Activated naive CD4-positive, alpha-beta T cell treated with anti-CD3 and anti-CD28 coated beads, Interleukin-2, amount 50 U/mL, for 24 hours (primary cell): ENCODE measurements around the gene HLTF.

ENCODE experiments used
- H3K27ac Mint-ChIP-seq: one replicate; pipeline ENCODE4 v1.8.0; 2021; ENCODE audit warnings: mild to moderate bottlenecking, mixed read lengths
- H3K27me3 Mint-ChIP-seq: one replicate; pipeline ENCODE4 v1.8.0; 2021; ENCODE audit warnings: mixed read lengths
- H3K36me3 Mint-ChIP-seq: one replicate; pipeline ENCODE4 v1.8.0; 2021; ENCODE audit warnings: mixed read lengths
- H3K4me1 Mint-ChIP-seq: one replicate; pipeline ENCODE4 v1.8.0; 2021; ENCODE audit warnings: mixed read lengths
- H3K4me3 Mint-ChIP-seq: one replicate; pipeline ENCODE4 v1.8.0; 2021; ENCODE audit warnings: mild to moderate bottlenecking, mixed read lengths
- H3K9me3 Mint-ChIP-seq: one replicate; pipeline ENCODE4 v1.8.0; 2021; ENCODE audit warnings: mixed read lengths

The HLTF gene

DNA sequence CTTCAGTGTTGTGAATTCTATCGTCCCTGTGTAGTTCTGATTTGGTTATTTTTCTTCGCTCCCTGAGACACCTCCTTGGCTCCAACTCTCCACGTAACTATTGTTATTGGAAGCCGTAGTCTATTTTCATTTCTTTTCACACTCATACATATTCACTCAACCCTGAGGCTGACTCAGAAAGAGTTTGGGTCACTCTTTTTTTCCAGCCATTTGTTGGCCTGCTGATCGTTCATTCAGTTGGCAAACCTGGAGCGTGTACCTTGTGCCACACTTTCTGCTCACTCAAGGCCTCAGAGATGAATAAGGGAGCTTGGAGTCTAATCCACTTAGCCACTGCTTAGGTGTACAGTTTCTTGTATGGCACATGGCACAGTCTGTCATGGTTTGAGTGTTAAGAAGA is 72.6 kb downstream of the HLTF start:
- H3K27ac Mint-ChIP-seq, result peak overlapping the region; percentile 25
- no peaks in the 10 kb centered on the region for H3K27me3 Mint-ChIP-seq
- peaks cover 24% of the 10 kb centered on the region for H3K36me3 Mint-ChIP-seq
- no peaks in the 10 kb centered on the region for H3K9me3 Mint-ChIP-seq
- no peak overlapping the region for H3K4me3 Mint-ChIP-seq
- peaks cover 8% of the 10 kb centered on the region for H3K4me1 Mint-ChIP-seq

DNA sequence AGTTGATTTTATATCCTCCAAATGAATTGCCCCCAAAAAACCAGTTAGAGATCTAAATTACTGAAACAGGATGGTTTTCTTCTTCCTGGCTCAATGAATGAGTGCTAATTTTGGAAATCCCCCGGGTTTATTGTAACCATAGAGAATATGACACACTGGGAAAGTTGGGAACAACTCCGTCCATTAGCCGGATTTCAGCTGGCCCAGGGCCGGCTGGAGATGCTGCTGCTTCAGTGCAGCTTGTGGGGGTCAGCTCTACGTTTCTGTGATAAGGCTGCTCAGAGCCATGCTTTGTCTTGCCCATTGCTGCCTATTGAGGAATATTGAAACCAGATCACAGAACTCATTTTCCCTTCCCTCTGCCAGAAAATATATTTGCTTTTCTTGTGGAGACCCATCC is 74.7 kb downstream of the HLTF start:
- Mint-ChIP-seq H3K4me3 (no peak overlapping the region), H3K27ac (no peak overlapping the region), H3K36me3 (peaks cover 29% of the 10 kb centered on the region), H3K4me1 (peaks cover 8% of the 10 kb centered on the region), H3K27me3 (no peaks in the 10 kb centered on the region), H3K9me3 (no peaks in the 10 kb centered on the region)

DNA sequence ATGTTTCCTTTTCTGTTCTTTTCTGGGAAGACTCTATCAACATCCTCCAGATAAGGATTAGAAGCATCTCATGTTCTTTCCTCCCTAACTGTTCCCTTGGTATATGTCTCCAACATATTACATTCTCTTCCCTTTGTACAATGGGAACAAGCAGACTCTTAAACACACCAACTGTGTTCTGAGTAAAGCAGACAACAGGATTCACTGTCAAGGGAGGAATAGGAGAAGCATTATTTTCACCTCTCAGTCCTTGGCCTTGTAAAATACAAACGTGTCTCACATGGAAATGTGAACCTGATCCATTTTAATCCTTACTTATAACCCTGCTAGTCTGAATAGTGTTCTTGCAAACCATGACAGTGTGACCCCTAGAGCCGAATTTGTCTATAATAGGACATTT is 75.4 kb downstream of the HLTF start:
- no peak overlapping the region for H3K4me3 Mint-ChIP-seq
- H3K4me1 Mint-ChIP-seq, result peaks cover 8% of the 10 kb centered on the region

DNA sequence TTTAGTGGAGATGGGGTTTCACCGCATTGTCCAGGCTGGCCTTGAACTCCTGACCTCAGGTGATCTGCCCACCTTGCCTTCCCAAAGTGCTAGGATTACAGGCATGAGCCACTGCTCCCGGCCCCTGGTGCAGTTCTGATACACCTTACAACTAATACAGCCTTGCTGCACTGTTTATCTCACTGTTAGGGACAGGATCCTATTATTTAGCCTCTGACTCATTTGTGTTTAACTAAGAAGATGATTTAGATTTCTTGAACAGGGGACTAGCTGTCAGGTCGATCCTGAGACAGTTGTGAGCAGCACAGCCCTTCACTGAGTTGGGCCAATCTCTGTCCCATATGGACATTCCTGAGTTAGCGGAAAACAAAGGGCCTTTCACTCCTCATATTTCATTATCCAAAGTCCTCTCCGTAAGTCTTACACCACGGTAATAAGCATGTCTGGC is 75.8 kb downstream of the HLTF start:
- peaks cover 27% of the 10 kb centered on the region for H3K36me3 Mint-ChIP-seq
- peaks cover 8% of the 10 kb centered on the region for H3K4me1 Mint-ChIP-seq
- no peaks in the 10 kb centered on the region for H3K27me3 Mint-ChIP-seq
- no peak overlapping the region for H3K27ac Mint-ChIP-seq
- H3K4me3 Mint-ChIP-seq, result no peak overlapping the region
- H3K9me3 Mint-ChIP-seq, result no peaks in the 10 kb centered on the region

More for the DNA sequence above, 75.4 kb downstream of the HLTF start:
- H3K27ac Mint-ChIP-seq, result no peak overlapping the region
- H3K36me3 Mint-ChIP-seq, result peaks cover 29% of the 10 kb centered on the region
- no peaks in the 10 kb centered on the region for H3K27me3 Mint-ChIP-seq
- no peaks in the 10 kb centered on the region for H3K9me3 Mint-ChIP-seq

DNA sequence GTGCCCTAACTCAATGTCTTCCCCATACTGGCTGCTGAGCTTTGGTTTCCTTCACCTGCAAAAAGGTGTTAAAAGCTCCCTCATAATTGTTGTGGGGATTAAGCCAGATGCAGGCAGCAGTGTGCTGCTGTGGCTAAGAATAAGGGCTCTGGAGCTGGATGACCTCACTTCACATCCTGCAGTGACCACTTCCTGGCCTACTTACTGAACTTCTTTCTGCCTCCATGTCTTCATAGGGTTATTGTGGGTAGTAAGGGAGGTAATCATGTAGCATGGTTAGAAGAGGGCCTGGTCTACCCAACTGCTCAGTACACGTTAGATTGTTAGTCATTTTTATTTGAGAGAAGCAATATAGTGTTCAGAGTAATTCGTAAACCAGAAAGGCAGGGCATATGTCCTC is 76.6 kb downstream of the HLTF start:
- Mint-ChIP-seq H3K27ac (no peak overlapping the region), H3K36me3 (peaks cover 23% of the 10 kb centered on the region), H3K4me3 (no peak overlapping the region), H3K4me1 (peaks cover 3% of the 10 kb centered on the region), H3K9me3 (no peaks in the 10 kb centered on the region), H3K27me3 (no peaks in the 10 kb centered on the region)

DNA sequence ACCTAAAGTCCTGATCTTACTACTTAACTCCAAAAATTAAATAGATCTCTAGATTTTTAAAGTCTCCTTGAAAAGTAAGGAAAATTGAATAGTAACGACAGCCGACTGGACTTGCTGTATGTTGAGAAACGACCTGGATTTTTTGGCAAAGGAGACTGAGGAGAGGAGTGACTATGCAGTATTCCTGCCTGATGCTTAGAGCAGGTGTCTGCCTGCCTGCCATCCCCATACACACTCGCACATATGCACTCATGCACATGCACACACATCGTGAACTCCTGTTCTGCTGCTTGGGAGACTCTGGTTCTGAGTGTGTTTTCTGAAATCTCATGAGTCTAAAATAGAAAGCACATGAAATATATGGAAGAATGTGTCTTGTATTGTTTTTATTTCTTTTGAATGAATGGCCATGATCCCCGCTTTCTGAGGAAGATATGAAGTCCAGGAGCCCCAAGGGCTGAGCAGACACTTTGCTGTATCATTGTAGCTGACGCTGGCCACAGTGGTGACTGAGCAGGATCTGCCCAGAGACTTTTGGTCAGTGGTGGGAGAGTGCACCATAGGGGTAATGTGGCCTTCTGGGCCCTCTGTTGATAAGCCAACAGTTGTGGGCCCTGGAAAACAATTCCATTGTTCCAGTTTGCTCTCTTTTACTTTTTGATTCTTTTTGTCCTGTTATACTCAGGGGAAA is 78.6 kb downstream of the HLTF start:
- H3K27ac Mint-ChIP-seq, result no peak overlapping the region
- H3K4me1 Mint-ChIP-seq, result peaks cover 3% of the 10 kb centered on the region

DNA sequence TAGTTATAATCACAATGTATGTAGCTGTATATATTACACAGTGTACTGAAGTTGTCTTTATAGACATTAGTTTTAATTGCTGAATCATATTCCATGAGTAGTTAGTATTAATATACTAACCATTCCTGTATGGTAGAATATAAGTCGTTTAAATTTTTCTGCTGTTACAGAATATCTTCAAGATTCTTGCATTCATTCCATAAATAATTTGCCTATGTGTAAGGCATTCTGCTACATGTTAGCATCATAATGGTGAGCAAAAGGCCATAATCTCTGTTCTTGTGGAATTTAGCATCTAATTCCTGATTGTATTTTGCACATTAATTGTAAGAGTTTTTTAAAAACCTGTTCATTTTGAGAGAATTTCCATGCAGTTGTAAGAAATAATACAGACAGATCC is 80.9 kb downstream of the HLTF start:
- H3K27me3 Mint-ChIP-seq, result no peaks in the 10 kb centered on the region
- no peaks in the 10 kb centered on the region for H3K9me3 Mint-ChIP-seq
- H3K4me1 Mint-ChIP-seq, result peaks cover 6% of the 10 kb centered on the region
- H3K4me3 Mint-ChIP-seq, result no peak overlapping the region
- H3K36me3 Mint-ChIP-seq, result peaks cover 14% of the 10 kb centered on the region
- H3K27ac Mint-ChIP-seq, result no peak overlapping the region

More for the DNA sequence above, 78.6 kb downstream of the HLTF start:
- H3K27me3 Mint-ChIP-seq, result no peaks in the 10 kb centered on the region
- peaks cover 18% of the 10 kb centered on the region for H3K36me3 Mint-ChIP-seq
- no peaks in the 10 kb centered on the region for H3K9me3 Mint-ChIP-seq
- H3K4me3 Mint-ChIP-seq, result no peak overlapping the region

DNA sequence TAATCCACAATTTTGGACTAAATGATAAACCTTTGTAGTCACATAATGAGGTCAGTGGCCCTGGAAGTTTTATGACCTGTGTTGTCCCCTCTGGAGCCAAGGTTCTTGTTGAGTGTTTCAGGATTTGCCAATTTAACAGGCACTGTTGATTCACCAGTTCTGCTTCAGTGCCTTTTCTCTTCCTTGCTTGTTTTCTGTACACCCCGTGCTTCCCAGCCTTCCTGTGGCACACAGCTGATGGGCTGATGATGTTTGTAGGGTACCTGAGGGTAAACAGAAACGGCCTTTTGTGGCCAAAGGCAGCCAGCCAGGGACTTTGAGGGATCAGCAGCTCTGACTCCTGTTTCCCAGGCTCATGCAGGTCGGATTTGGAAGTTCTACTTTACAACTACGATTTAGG is 81.7 kb downstream of the HLTF start:
- no peaks in the 10 kb centered on the region for H3K27me3 Mint-ChIP-seq
- no peak overlapping the region for H3K4me3 Mint-ChIP-seq
- H3K27ac Mint-ChIP-seq, result no peak overlapping the region
- peaks cover 13% of the 10 kb centered on the region for H3K4me1 Mint-ChIP-seq
- H3K36me3 Mint-ChIP-seq, result peaks cover 12% of the 10 kb centered on the region
- H3K9me3 Mint-ChIP-seq, result no peaks in the 10 kb centered on the region

DNA sequence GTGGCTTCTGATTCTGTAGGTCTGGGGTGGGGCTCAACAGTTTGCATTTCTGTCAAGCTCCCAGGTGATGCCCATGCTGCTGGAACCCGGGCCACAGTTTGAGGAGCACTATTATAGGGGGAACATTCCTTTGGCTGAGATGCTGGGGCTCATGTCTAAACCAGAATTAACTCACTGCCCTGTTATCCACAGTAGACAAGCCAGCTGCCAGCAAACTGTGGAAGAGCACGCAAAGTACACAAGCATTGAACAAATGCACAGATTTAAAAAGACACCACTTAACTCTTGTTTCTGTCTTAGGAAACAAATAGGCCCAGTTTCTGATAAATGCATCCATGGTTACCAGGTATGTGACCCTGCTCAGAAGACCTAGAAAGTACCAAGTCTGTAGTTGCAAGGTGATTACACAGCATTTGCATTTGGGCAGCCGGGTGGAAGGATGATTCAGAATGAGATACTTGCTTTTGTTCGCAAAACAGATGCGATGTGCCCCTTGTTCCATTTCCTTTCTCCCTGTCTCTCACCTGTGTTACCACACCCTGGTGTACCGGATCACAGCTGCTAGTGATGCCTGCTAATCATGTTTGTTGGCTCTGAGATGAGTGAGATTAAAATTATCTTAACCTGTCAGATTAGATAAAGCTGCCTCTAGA is 82.6 kb downstream of the HLTF start:
- H3K36me3 Mint-ChIP-seq, result peaks cover 11% of the 10 kb centered on the region
- H3K9me3 Mint-ChIP-seq, result no peaks in the 10 kb centered on the region
- H3K27ac Mint-ChIP-seq, result no peak overlapping the region
- no peaks in the 10 kb centered on the region for H3K27me3 Mint-ChIP-seq
- H3K4me1 Mint-ChIP-seq, result peaks cover 18% of the 10 kb centered on the region
- H3K4me3 Mint-ChIP-seq, result no peak overlapping the region

DNA sequence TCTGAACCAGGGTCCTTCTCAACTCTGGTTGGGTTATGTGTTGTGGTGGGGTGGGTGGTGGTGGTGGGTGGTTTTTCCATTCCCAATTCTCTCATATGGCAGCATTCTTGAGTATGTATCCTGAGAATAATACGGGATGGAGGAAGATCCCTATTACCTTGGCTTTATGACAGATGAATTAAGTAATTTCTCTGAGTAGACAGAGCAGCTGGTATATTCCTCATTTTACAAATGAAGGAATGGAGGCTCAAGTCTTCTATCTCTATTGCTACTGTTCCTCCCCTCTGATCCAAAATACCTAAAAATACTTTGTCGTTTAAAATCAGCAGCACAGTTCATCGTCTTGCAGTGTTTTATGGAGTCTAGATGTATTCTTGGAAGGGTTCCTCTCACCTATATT is 84.6 kb downstream of the HLTF start:
- Mint-ChIP-seq H3K36me3 (peaks cover 6% of the 10 kb centered on the region), H3K27ac (no peak overlapping the region), H3K27me3 (no peaks in the 10 kb centered on the region), H3K9me3 (no peaks in the 10 kb centered on the region), H3K4me3 (no peak overlapping the region), H3K4me1 (peaks cover 34% of the 10 kb centered on the region)

DNA sequence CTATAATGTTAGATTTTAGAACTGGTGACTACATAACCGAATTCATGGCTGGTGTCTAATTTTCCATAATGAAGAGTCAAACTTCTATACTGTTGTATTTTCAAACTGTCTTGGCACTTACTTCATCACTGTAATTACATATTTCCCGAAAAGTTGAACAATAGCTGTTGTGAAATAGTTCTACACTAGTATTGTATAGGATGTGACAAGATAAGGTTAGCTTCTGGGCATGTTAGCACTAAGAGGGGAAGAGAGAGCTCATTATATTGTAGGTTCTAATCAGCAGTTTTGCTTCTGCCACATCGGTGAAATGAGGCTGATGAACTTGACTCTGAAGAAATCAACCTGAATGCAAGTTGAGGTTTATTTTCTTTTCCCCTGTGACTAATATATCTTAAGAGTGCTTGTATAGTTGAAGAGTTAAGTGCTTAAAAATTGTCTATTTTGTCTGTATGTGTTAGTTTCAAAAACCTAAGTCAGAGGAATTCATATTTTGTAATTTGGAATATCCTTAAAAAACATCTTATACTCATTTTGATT is 86.1 kb downstream of the HLTF start:
- no peak overlapping the region for H3K27ac Mint-ChIP-seq
- no peaks in the 10 kb centered on the region for H3K9me3 Mint-ChIP-seq
- no peak overlapping the region for H3K4me3 Mint-ChIP-seq
- peaks cover 36% of the 10 kb centered on the region for H3K4me1 Mint-ChIP-seq
- peaks cover 9% of the 10 kb centered on the region for H3K36me3 Mint-ChIP-seq
- no peaks in the 10 kb centered on the region for H3K27me3 Mint-ChIP-seq

DNA sequence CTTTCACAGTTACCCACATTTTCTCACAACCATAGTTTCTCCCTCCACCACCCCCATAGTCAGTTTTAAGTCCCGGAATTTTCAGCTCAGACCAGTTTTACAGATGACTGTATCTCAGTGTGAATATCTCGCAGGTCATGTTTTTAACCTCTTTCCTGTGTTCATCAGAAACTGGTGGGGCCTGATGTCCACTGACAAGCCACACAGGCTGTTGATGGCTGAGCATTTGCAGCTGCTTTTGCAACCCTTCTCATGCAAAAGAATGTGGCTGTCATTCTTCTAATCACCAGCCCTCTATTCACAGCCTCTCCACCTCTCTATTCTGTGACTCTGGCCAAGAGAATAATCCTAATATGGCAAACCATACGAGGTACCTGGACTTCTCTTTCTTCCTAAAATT is 86.5 kb downstream of the HLTF start:
- Mint-ChIP-seq H3K27me3 (no peaks in the 10 kb centered on the region), H3K27ac (peak overlapping the region; percentile 19), H3K4me3 (no peak overlapping the region), H3K9me3 (no peaks in the 10 kb centered on the region), H3K4me1 (peaks cover 36% of the 10 kb centered on the region), H3K36me3 (peaks cover 9% of the 10 kb centered on the region)

DNA sequence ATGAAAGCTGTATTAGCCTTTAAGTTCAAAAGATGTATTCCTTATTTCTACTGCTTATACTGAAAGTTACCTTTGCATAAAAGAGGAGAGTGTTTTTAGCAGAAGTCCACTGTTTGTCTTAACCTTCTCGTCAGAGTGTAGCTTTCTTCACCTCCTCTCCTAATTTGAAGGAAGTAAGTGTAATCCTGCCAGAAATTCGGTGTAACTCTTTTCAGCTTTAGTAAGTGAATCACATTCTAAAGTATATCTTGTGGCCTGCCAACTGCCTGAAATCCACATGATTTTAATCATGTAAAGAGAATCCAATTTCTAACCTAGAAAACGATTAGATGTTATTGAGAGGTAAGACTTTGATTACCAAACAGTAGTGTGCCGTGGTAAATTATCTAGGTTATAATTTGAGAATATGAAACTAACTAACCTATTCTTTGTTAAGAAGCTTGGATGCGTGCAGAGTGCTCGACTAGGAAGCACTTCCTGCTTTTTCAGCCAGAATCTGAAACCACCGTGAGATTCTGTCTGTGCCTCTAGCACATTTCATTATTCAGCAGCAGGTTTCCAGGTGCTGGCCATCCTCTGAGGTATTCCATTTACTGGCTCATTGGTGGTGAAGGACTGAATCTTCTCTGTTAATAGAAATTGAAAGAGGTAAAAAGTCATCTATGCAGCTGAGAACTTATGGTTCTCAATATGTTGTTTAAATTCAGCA is 87.5 kb downstream of the HLTF start:
- no peaks in the 10 kb centered on the region for H3K27me3 Mint-ChIP-seq
- peaks cover 36% of the 10 kb centered on the region for H3K4me1 Mint-ChIP-seq
- H3K4me3 Mint-ChIP-seq, result no peak overlapping the region
- peak overlapping the region; percentile 11 for H3K27ac Mint-ChIP-seq
- H3K36me3 Mint-ChIP-seq, result peaks cover 7% of the 10 kb centered on the region
- no peaks in the 10 kb centered on the region for H3K9me3 Mint-ChIP-seq

DNA sequence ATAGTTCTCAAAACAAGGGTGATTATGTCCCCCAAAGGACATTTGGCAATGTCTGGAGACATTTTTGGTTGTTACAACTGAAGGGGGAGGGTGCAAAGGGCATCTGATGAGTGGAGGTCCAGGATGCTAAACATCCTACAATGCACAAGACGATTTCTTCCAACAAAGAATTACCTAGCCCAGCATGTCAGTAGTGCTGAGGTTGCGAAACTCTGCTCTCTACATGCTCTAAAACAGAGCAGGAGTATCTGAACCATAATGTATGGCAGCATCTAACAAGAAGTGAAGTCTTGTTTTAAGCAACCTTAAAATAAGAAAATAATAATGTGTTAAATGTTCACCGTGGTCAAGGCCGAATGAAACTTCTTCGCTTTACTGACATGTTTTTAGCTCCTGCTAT is 88.0 kb downstream of the HLTF start:
- no peaks in the 10 kb centered on the region for H3K27me3 Mint-ChIP-seq
- H3K27ac Mint-ChIP-seq, result peak overlapping the region; percentile 11
- no peaks in the 10 kb centered on the region for H3K9me3 Mint-ChIP-seq
- H3K4me1 Mint-ChIP-seq, result peaks cover 41% of the 10 kb centered on the region
- H3K36me3 Mint-ChIP-seq, result peaks cover 7% of the 10 kb centered on the region
- H3K4me3 Mint-ChIP-seq, result no peak overlapping the region

DNA sequence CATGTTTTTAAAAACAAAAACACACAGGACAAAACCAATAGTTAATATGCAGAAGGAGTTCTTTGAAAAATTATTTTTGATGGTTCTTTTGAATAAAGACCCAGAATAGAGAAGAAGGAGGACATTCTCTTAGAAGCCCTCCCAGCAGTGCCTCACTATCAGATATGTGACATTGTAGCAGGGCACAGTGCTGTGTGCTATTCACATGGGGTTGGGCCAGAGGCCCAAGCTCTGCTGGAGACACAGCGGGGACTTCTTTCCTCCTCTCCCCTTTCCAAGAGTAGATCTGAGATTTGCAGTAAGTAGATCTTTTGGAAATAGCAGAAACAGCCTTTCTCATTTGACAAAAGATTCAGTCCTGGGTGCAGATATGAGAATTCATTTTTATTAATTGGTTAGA is 88.7 kb downstream of the HLTF start:
- H3K4me3 Mint-ChIP-seq, result no peak overlapping the region
- H3K4me1 Mint-ChIP-seq, result peaks cover 48% of the 10 kb centered on the region
- peaks cover 7% of the 10 kb centered on the region for H3K36me3 Mint-ChIP-seq
- no peaks in the 10 kb centered on the region for H3K9me3 Mint-ChIP-seq
- H3K27me3 Mint-ChIP-seq, result no peaks in the 10 kb centered on the region
- no peak overlapping the region for H3K27ac Mint-ChIP-seq
